Sigmoid colon (tissue), 7 donors: ENCODE results near the gene PDZRN3. TPM values are rescaled to one million over a fixed set of nuclear protein-coding genes. Genes with fewer than 3 reads are reported as not detected.

Source experiments
- DNase-seq: peaks from one replicate; pipeline ENCODE4 v3.0.0-alpha.2; 2019
- H3K27ac ChIP-seq, 4 donors: fragments of 200-600 bp; sonication (generic); one replicate each; pipeline ENCODE4 v1.5.1; 2016 to 2019; ENCODE audit warnings: mild to moderate bottlenecking in 1 of 4
- H3K27me3 ChIP-seq, 3 donors: fragments of 200-600 bp; sonication (generic); one replicate each; pipeline ENCODE4 v1.5.1; 2019; ENCODE audit warnings: mild to moderate bottlenecking in 1 of 3
- H3K36me3 ChIP-seq, 4 donors: fragments of 200-600 bp; sonication (generic); one replicate each; pipeline ENCODE4 v1.5.1; 2016 to 2019
- H3K4me1 ChIP-seq, 4 donors: fragments of 200-600 bp; sonication (generic); one replicate each; pipeline ENCODE4 v1.5.1; 2017 to 2019
- H3K4me3 ChIP-seq, 4 donors: fragments of 200-600 bp; sonication (generic); one replicate each; pipeline ENCODE4 v1.5.1; 2017 to 2019; ENCODE audit warnings: mild to moderate bottlenecking in 2 of 4, moderate library complexity in 1 of 4
- H3K9me3 ChIP-seq, 4 donors: fragments of 200-600 bp in 3 of 4; sonication (generic) in 3 of 4; one replicate each; pipeline versions ENCODE4 v1.5.1 to v1.6.1; 2013 to 2019
- EP300 ChIP-seq, 4 donors: sonication (generic); formaldehyde crosslinking; IDR thresholded peaks; one replicate each; pipeline ENCODE4 v1.6.1; 2017; ENCODE audit warnings: antibody characterized with exemption in 4 of 4
- POLR2A ChIP-seq, 2 donors: fragments of 450-650 bp; IDR thresholded peaks; one replicate each; pipeline ENCODE4 v1.6.1; 2016; ENCODE audit warnings: antibody characterized with exemption in 2 of 2, mild to moderate bottlenecking in 2 of 2, moderate library complexity in 2 of 2
- POLR2AphosphoS5 ChIP-seq, 4 donors: sonication (generic); formaldehyde crosslinking; IDR thresholded peaks; one replicate each; pipeline ENCODE4 v1.6.1; 2017; ENCODE audit warnings: antibody characterized with exemption in 4 of 4
- WGBS, 2 donors: extraction: QIAGEN DNeasy Blood & Tissue Kit; methylation state at CpG; one replicate each; pipeline ENCODE4 v1.1.7; 2013; 5-methylcytosine and 5-hydroxymethylcytosine counted together
- intact Hi-C: fragments of 100-400 bp; cut with DNase I; formaldehyde crosslinking; loops from one replicate; pipeline ENCODE4 v1.15.1; 2023
- polyA plus RNA-seq, 3 donors: library from polyadenylated mRNA; stranded (reverse); fragments of 200-250 nt; gene quantifications; one replicate each; pipeline ENCODE4 v1.2.3, GENCODE V29; 2013
- total RNA-seq, 4 donors: library from RNA; depleted of rRNA; stranded (reverse); fragments of >200 nt; gene quantifications; one replicate each; pipeline ENCODE4 v1.1.0, GENCODE V29; 2016
- TF ChIP-seq, protein P1 (sequence below), 4 experiments: fragments of 450-650 bp in 3 of 4; fragments of 200-600 bp in 1 of 4; IDR thresholded peaks; one replicate each; pipeline ENCODE4 v1.5.1; 2016 to 2019; ENCODE audit warnings: antibody characterized with exemption in 4 of 4, mild to moderate bottlenecking in 3 of 4, moderate library complexity in 2 of 4
- donor health status: healthy with polysubstance abuse.
- donor health status: Bipolar disorder and iron deficiency.
- donor health status: healthy.

The PDZRN3 gene
- total and polyA plus RNA-seq, 7 donors, result 7.2 to 209 (median 172) TPM

- H3K9me3 ChIP-seq, result no peaks in the 10 kb centered on the region
- no peak overlapping the region for H3K27ac ChIP-seq
- TF ChIP-seq EP300 (IDR thresholded peaks at IDR 0.05) (no peak), POLR2AphosphoS5 (IDR thresholded peaks at IDR 0.05) (no peak), POLR2A (IDR thresholded peaks at IDR 0.05) (no peak)
- TF ChIP-seq, protein P1, sequence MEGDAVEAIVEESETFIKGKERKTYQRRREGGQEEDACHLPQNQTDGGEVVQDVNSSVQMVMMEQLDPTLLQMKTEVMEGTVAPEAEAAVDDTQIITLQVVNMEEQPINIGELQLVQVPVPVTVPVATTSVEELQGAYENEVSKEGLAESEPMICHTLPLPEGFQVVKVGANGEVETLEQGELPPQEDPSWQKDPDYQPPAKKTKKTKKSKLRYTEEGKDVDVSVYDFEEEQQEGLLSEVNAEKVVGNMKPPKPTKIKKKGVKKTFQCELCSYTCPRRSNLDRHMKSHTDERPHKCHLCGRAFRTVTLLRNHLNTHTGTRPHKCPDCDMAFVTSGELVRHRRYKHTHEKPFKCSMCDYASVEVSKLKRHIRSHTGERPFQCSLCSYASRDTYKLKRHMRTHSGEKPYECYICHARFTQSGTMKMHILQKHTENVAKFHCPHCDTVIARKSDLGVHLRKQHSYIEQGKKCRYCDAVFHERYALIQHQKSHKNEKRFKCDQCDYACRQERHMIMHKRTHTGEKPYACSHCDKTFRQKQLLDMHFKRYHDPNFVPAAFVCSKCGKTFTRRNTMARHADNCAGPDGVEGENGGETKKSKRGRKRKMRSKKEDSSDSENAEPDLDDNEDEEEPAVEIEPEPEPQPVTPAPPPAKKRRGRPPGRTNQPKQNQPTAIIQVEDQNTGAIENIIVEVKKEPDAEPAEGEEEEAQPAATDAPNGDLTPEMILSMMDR (IDR thresholded peaks at IDR 0.05), result no peak
- no peaks in the 10 kb centered on the region for H3K36me3 ChIP-seq
- intact Hi-C loops, result no loop called here
- peaks cover 0 to 53% (median 34%) of the 10 kb centered on the region in 4 donors for H3K4me1 ChIP-seq
- H3K4me3 ChIP-seq, result no peak overlapping the region
- 79 to 96% methylated on average over 1 of the region's 1 CpG for WGBS, 2 donors
- no peak for DNase-seq
- no peaks in the 10 kb centered on the region for H3K27me3 ChIP-seq
Measured at GRCh38 chr3:73474619-73475018, 150.1 kb downstream of the PDZRN3 start.

- TF ChIP-seq, protein P1 (IDR thresholded peaks at IDR 0.05), result no peak
- no peak for DNase-seq
- Histone ChIP-seq H3K27me3 (no peaks in the 10 kb centered on the region), H3K27ac (peak overlapping the region in 1 of 4 donors; percentile 39), H3K9me3 (no peaks in the 10 kb centered on the region), H3K4me3 (no peak overlapping the region), H3K4me1 (peaks cover 0 to 49% (median 29%) of the 10 kb centered on the region in 4 donors), H3K36me3 (no peaks in the 10 kb centered on the region)
- WGBS, 2 donors, result 34 to 61% methylated on average over 4 of the region's 4 CpGs
- intact Hi-C loops, result no loop called here
Measured at GRCh38 chr3:73473898-73474416, 150.8 kb downstream of the PDZRN3 start.

DNA sequence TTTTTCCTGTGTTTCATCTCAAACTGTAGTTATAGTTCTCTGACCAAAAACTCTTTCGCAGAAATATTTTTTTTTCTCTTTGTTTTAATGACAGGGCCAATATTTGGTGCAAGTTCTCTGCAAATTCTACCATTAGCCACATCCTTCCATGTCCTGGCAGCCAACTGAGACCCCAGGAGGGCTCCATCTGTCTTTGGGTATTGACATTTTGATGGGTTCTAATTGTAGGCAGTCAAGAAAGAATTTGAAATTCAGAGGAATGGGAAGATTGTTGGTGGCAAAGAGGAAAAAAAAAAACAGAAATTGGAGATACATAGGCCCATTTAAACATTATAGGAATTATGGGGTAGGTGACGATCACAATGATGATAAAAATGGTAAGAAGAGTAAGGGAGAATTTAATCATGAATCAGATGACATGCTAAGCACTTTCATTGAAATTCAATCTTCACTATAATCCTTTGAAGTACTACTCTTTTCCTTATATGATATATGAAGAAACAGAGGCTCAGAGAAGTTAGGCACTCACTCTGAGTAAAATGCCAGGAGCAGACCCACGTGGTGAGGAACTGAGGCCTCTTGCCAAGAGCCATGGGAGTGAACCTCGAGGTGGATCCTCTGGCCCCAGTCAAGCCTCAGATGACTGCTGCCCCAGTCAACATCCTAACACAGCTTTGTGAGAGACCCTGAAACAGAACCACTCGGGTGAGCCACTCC, 151.4 kb downstream of the PDZRN3 start:
- peak overlapping the region in 1 of 4 donors; percentile 39 for H3K27ac ChIP-seq
- H3K4me3 ChIP-seq, result no peak overlapping the region
- TF ChIP-seq EP300 (IDR thresholded peaks at IDR 0.05), result no peak
- TF ChIP-seq, protein P1 (IDR thresholded peaks at IDR 0.05), result no peak
- TF ChIP-seq POLR2A (IDR thresholded peaks at IDR 0.05), result no peak
- no peak for DNase-seq
- 75 to 78% methylated on average over 5 of the region's 5 CpGs for WGBS, 2 donors
- H3K27me3 ChIP-seq, result no peaks in the 10 kb centered on the region
- no peaks in the 10 kb centered on the region for H3K36me3 ChIP-seq
- intact Hi-C loops, result no loop called here
- peaks cover 0 to 48% (median 30%) of the 10 kb centered on the region in 4 donors for H3K4me1 ChIP-seq
- H3K9me3 ChIP-seq, result no peaks in the 10 kb centered on the region

- intact Hi-C loops, result no loop called here
- Histone ChIP-seq H3K27ac (peak overlapping the region in 2 of 4 donors; percentile 15 to 31), H3K36me3 (no peaks in the 10 kb centered on the region), H3K4me3 (no peak overlapping the region), H3K4me1 (peaks cover 0 to 59% (median 35%) of the 10 kb centered on the region in 4 donors), H3K27me3 (no peaks in the 10 kb centered on the region), H3K9me3 (no peaks in the 10 kb centered on the region)
- 80% methylated on average over 8 of the region's 8 CpGs for WGBS, 2 donors
- DNase-seq, result no peak
- TF ChIP-seq EP300 (IDR thresholded peaks at IDR 0.05) (no peak), POLR2AphosphoS5 (IDR thresholded peaks at IDR 0.05) (no peak), POLR2A (IDR thresholded peaks at IDR 0.05) (no peak)
- TF ChIP-seq, protein P1 (IDR thresholded peaks at IDR 0.05), result no peak
Measured at GRCh38 chr3:73471986-73472787, 152.6 kb downstream of the PDZRN3 start.
